SK-N-SH (cell line): Measurements from ENCODE around the gene TSPAN31. TPM values are rescaled to one million over a fixed set of nuclear protein-coding genes. Genes with fewer than 3 reads are reported as not detected.

ENCODE experiments used
- CTCF ChIA-PET: fragments of 300-600, 350-600 bp; formaldehyde crosslinking; extraction: SDS; loops from one replicate; lab custom pipeline; 2021; lab: Yijun Ruan, JAX
- POLR2A ChIA-PET: fragments of 350-600 bp; sonication (Branson Sonifier 250); formaldehyde crosslinking; extraction: SDS; loops from one replicate; lab custom pipeline; 2020; ENCODE audit warnings: antibody characterized with exemption, inconsistent platforms; lab: Yijun Ruan, JAX
- DNase-seq: peaks from one replicate; pipeline ENCODE4 v3.0.0; 2012
- H2AFZ ChIP-seq: fragments of 200-600 bp; sonication (generic); 2 replicates; pipeline ENCODE4 v1.8.1; 2016; ENCODE audit warnings: antibody characterized with exemption, mild to moderate bottlenecking, low read depth
- H3F3A ChIP-seq: fragments of 200-600 bp; sonication (generic); replicated peaks from 2 replicates; pipeline ENCODE3; 2016; ENCODE audit warnings: antibody characterized with exemption, mild to moderate bottlenecking; ENCODE audit not compliant: insufficient read depth
- H3K27ac ChIP-seq, 2 experiments: fragments of 200-500 bp in 1 of 2; fragments of 200-600 bp in 1 of 2; sonication (Bioruptor generic) in 1 of 2; sonication (generic), shearing (Covaris generic) in 1 of 2; 2 replicates each; pipeline versions ENCODE4 v1.5.1 to v1.6.1; 2014 to 2016; ENCODE audit warnings: low read depth in 2 of 2, inconsistent platforms in 1 of 2, low read length in 1 of 2, mild to moderate bottlenecking in 1 of 2, mixed read lengths in 1 of 2
- H3K27me3 ChIP-seq: fragments of 200-600 bp; sonication (generic), shearing (Covaris generic); 2 replicates; pipeline ENCODE4 v1.6.1; 2016; ENCODE audit warnings: mixed run types; ENCODE audit not compliant: insufficient read depth
- H3K36me3 ChIP-seq, 2 experiments: fragments of 200-500 bp in 1 of 2; fragments of 200-600 bp in 1 of 2; sonication (Bioruptor generic) in 1 of 2; sonication (generic) in 1 of 2; replicated peaks in 1 of 2; 2 replicates each; pipeline versions ENCODE3 to v1.5.1; 2014 to 2016; ENCODE audit warnings: low read length in 1 of 2, mild to moderate bottlenecking in 1 of 2; ENCODE audit not compliant: insufficient read depth in 2 of 2, control insufficient read depth in 1 of 2
- H3K4me1 ChIP-seq, 2 experiments: fragments of 200-500 bp in 1 of 2; fragments of 200-600 bp in 1 of 2; sonication (Bioruptor generic) in 1 of 2; sonication (generic), shearing (Covaris generic) in 1 of 2; 2 replicates each; pipeline versions ENCODE4 v1.5.1 to v1.6.1; 2014 to 2016; ENCODE audit warnings: low read depth in 1 of 2, low read length in 1 of 2, mixed run types in 1 of 2; ENCODE audit not compliant: insufficient read depth in 2 of 2, control insufficient read depth in 1 of 2
- H3K4me2 ChIP-seq: fragments of 200-600 bp; sonication (generic), shearing (Covaris generic); 2 replicates; pipeline ENCODE4 v1.6.1; 2017; ENCODE audit warnings: mixed run types
- H3K4me3 ChIP-seq, 2 experiments: fragments of 200-500 bp in 1 of 2; fragments of 200-600 bp in 1 of 2; sonication (Bioruptor generic) in 1 of 2; sonication (generic), shearing (Covaris generic) in 1 of 2; 2 replicates each; pipeline versions ENCODE4 v1.5.1 to v1.8.1; 2014 to 2016; ENCODE audit warnings: low read depth in 2 of 2, inconsistent platforms in 1 of 2, low read length in 1 of 2, mild to moderate bottlenecking in 1 of 2, mixed read lengths in 1 of 2, moderate library complexity in 1 of 2
- H3K79me2 ChIP-seq: fragments of 200-600 bp; sonication (generic); 2 replicates; pipeline ENCODE4 v1.8.1; 2017; ENCODE audit warnings: mild to moderate bottlenecking; ENCODE audit not compliant: insufficient read depth
- H3K9ac ChIP-seq: fragments of 200-600 bp; sonication (generic); 2 replicates; pipeline ENCODE4 v1.6.1; 2017; ENCODE audit warnings: mixed run types
- H3K9me2 ChIP-seq: fragments of 200-600 bp; sonication (generic); 2 replicates; pipeline ENCODE4 v1.6.1; 2017; ENCODE audit warnings: mixed run types
- H3K9me3 ChIP-seq: fragments of 200-600 bp; sonication (generic); 2 replicates; pipeline ENCODE4 v1.6.1; 2017; ENCODE audit warnings: mixed run types, mild to moderate bottlenecking, moderate library complexity
- H4K20me1 ChIP-seq: fragments of 200-600 bp; sonication (generic); 2 replicates; pipeline ENCODE4 v1.6.1; 2017; ENCODE audit warnings: mild to moderate bottlenecking, mixed run types; ENCODE audit not compliant: insufficient read depth
- CHD2 ChIP-seq: fragments of 150-350 bp; IDR thresholded peaks from 2 replicates; pipeline ENCODE4 v1.6.1; 2018; ENCODE audit warnings: low read length; ENCODE audit not compliant: partially characterized antibody
- GATA2 ChIP-seq: sonication (generic); formaldehyde crosslinking; IDR thresholded peaks from 2 replicates; pipeline ENCODE4 v1.5.0; 2020; ENCODE audit warnings: mild to moderate bottlenecking, missing genetic modification reagents
- IRF3 ChIP-seq: fragments of 150-350 bp; IDR thresholded peaks from 2 replicates; pipeline ENCODE4 v1.6.1; 2016; ENCODE audit warnings: mild to moderate bottlenecking, low read depth, low read length
- MXI1 ChIP-seq: IDR thresholded peaks from 2 replicates; pipeline ENCODE4 v1.6.1; 2012; ENCODE audit warnings: mild to moderate bottlenecking, low read depth, low read length, improper control_type of control experiment
- NFIC ChIP-seq: IDR thresholded peaks from 2 replicates; pipeline ENCODE4 v1.4.0; 2012; ENCODE audit warnings: borderline replicate concordance
- NRF1 ChIP-seq: IDR thresholded peaks from 2 replicates; pipeline ENCODE4 v1.6.1; 2012; ENCODE audit warnings: low read depth, mild to moderate bottlenecking, low read length
- REST ChIP-seq: IDR thresholded peaks from 2 replicates; pipeline ENCODE4 v1.6.1; 2012; ENCODE audit warnings: mild to moderate bottlenecking, low read depth, low read length, moderate library complexity
- SIN3A ChIP-seq: IDR thresholded peaks from 2 replicates; pipeline ENCODE4 v1.6.1; 2012; ENCODE audit warnings: low read depth, mild to moderate bottlenecking, low read length, moderate library complexity, borderline replicate concordance
- SMC3 ChIP-seq: IDR thresholded peaks from 2 replicates; pipeline ENCODE4 v1.6.1; 2012; ENCODE audit warnings: low read depth, low read length, improper control_type of control experiment
- USF1 ChIP-seq: IDR thresholded peaks from 2 replicates; pipeline ENCODE4 v1.4.0; 2012; ENCODE audit warnings: low read depth, borderline replicate concordance
- WGBS: methylation state at CpG from one replicate; pipeline ENCODE4 v1.1.6; 2017; ENCODE audit warnings: low lambda C conversion rate; 5-methylcytosine and 5-hydroxymethylcytosine counted together
- polyA plus RNA-seq, 3 experiments: library from polyadenylated mRNA; depleted of rRNA; stranded (reverse); fragments of >200 nt; gene quantifications; 2 replicates each; pipeline ENCODE4 v1.2.3, GENCODE V29; 2012

TSPAN31 gene
- polyA plus RNA-seq, 1 of the 3 experiments (the other 2 are of a cell fraction) = 36.8 TPM

GRCh38 chr12:57797933-57798332, 53.1 kb downstream of the TSPAN31 start:
- Histone ChIP-seq H3K9me3 (no peaks in the 10 kb centered on the region), H2AFZ (no peak overlapping the region), H3K27me3 (no peaks in the 10 kb centered on the region), H3K27ac (no peak overlapping the region; a peak in 1 of 4 replicates), H3K4me1 (peaks cover 0 to 6% of the 10 kb centered on the region in 2 experiments; a peak in 2 of 4 replicates), H3K79me2 (peaks cover 18% of the 10 kb centered on the region; the same call in 1 of the 2 replicates), H3K9ac (no peak overlapping the region), H3K9me2 (no peaks in the 10 kb centered on the region), H4K20me1 (no peaks in the 10 kb centered on the region), H3K4me2 (no peak overlapping the region), H3K36me3 (peaks cover 45 to 65% of the 10 kb centered on the region in 2 experiments), H3F3A (peaks cover 22% of the 10 kb centered on the region), H3K4me3 (no peak overlapping the region)
- TF ChIP-seq GATA2 (CRISPR knock-in tag) (no peak), IRF3 (no peak), SIN3A (no peak), REST (no peak), NRF1 (no peak), MXI1 (no peak), CHD2 (no peak), SMC3 (no peak), NFIC (no peak), USF1 (no peak)
- CTCF ChIA-PET = interaction anchor here (1.3 to 12.0 kb wide), 3 partner anchors 15 to 108 kb away, joined by 3 to 96 read pairs (median 17); partner anchors contain the start of genes AVIL and TSFM
- DNase-seq = no peak
- WGBS = 100% methylated on average over 1 of the region's 1 CpG
- POLR2A ChIA-PET = no interaction called here

Other genes with a start within 250 kb of the TSPAN31 start
- gene DDIT3, start 224.5 kb upstream of the TSPAN31 start, polyA plus RNA-seq (2012; rRNA removed) = 26.3 and 36.5 TPM in 2 replicates
- 3.6 and 8.6 TPM in 2 replicates for gene MBD6, start 222.2 kb upstream of the TSPAN31 start, polyA plus RNA-seq (2012; rRNA removed)
- 122 and 139 TPM in 2 replicates for gene DCTN2, start 197.8 kb upstream of the TSPAN31 start, polyA plus RNA-seq (2012; rRNA removed)
- 6.2 and 8.9 TPM in 2 replicates for gene KIF5A, start 195.0 kb upstream of the TSPAN31 start, polyA plus RNA-seq (2012; rRNA removed)
- 34.2 and 40.1 TPM in 2 replicates for gene PIP4K2C, start 153.8 kb upstream of the TSPAN31 start, polyA plus RNA-seq (2012; rRNA removed)
- 61.2 and 62.6 TPM in 2 replicates for gene DTX3, start 140.2 kb upstream of the TSPAN31 start, polyA plus RNA-seq (2012; rRNA removed)
- gene ARHGEF25, start 133.6 kb upstream of the TSPAN31 start, polyA plus RNA-seq (2012; rRNA removed) = 48.1 and 51.6 TPM in 2 replicates
- gene B4GALNT1, start 111.8 kb upstream of the TSPAN31 start, polyA plus RNA-seq (2012; rRNA removed) = 5.2 and 5.3 TPM in 2 replicates
- gene OS9, start 50.9 kb upstream of the TSPAN31 start, polyA plus RNA-seq (2012; rRNA removed) = 280 and 362 TPM in 2 replicates
- gene AGAP2, start 6.3 kb upstream of the TSPAN31 start, polyA plus RNA-seq (2012; rRNA removed) = 3.9 and 5.2 TPM in 2 replicates
- 324 and 395 TPM in 2 replicates for gene CDK4, start 7.3 kb downstream of the TSPAN31 start, polyA plus RNA-seq (2012; rRNA removed)
- 21.2 and 24.2 TPM in 2 replicates for gene MARCHF9, start 10.1 kb downstream of the TSPAN31 start, polyA plus RNA-seq (2012; rRNA removed)
- gene CYP27B1, start 22.0 kb downstream of the TSPAN31 start, polyA plus RNA-seq (2012; rRNA removed) = 1.7 and 2.3 TPM in 2 replicates
- 28.0 and 33.2 TPM in 2 replicates for gene METTL1, start 27.1 kb downstream of the TSPAN31 start, polyA plus RNA-seq (2012; rRNA removed)
- gene EEF1AKMT3, start 27.6 kb downstream of the TSPAN31 start, polyA plus RNA-seq (2012; rRNA removed) = 10.3 and 10.8 TPM in 2 replicates
- gene TSFM, start 37.7 kb downstream of the TSPAN31 start, polyA plus RNA-seq (2012; rRNA removed) = 23.0 and 28.7 TPM in 2 replicates
- 4.7 and 5.2 TPM in 2 replicates for gene AVIL, start 73.7 kb downstream of the TSPAN31 start, polyA plus RNA-seq (2012; rRNA removed)
- gene CTDSP2, start 101.7 kb downstream of the TSPAN31 start, polyA plus RNA-seq (2012; rRNA removed) = 117 and 119 TPM in 2 replicates
- gene ATP23, start 196.5 kb downstream of the TSPAN31 start, polyA plus RNA-seq (2012; rRNA removed) = 6.4 and 6.6 TPM in 2 replicates